Astrocyte (in vitro differentiated cells and primary cell): ENCODE data around the gene ADGRB2. TPM values are rescaled to one million over a fixed set of nuclear protein-coding genes. Genes with fewer than 3 reads are reported as not detected.

Source experiments
- DNase-seq: peaks from one replicate; pipeline ENCODE4 v3.0.0-alpha.2; 2010; ENCODE audit warnings: low read depth
- FAIRE-seq: peaks from 2 replicates; lab custom pipeline; 2011; peaks lifted over from hg19 to GRCh38; lab: Jason Lieb, UNC
- H2AFZ ChIP-seq: 2 replicates; pipeline ENCODE4 v1.6.0; 2012; ENCODE audit warnings: low read depth, low read length, inconsistent platforms
- H3K27ac ChIP-seq: 2 replicates; pipeline ENCODE4 v1.5.1; 2011; ENCODE audit warnings: low read depth, low read length, inconsistent platforms
- H3K27me3 ChIP-seq: 2 replicates; pipeline ENCODE4 v1.6.0; 2011; ENCODE audit warnings: low read length, inconsistent platforms; ENCODE audit not compliant: insufficient read depth
- H3K36me3 ChIP-seq: 2 replicates; pipeline ENCODE4 v1.5.1; 2011; ENCODE audit warnings: low read length, inconsistent platforms; ENCODE audit not compliant: insufficient read depth
- H3K4me1 ChIP-seq: 2 replicates; pipeline ENCODE4 v1.5.1; 2011; ENCODE audit warnings: low read length, inconsistent platforms; ENCODE audit not compliant: insufficient read depth
- H3K4me2 ChIP-seq: 2 replicates; pipeline ENCODE4 v1.6.0; 2012; ENCODE audit warnings: low read length, inconsistent platforms
- H3K4me3 ChIP-seq: 2 replicates; pipeline ENCODE4 v1.5.1; 2011; ENCODE audit warnings: low read depth, mild to moderate bottlenecking, low read length, inconsistent platforms; ENCODE audit not compliant: insufficient read depth
- H3K79me2 ChIP-seq: 2 replicates; pipeline ENCODE4 v1.6.0; 2012; ENCODE audit warnings: mild to moderate bottlenecking, low read length, inconsistent platforms; ENCODE audit not compliant: insufficient read depth
- H3K9ac ChIP-seq: 2 replicates; pipeline ENCODE4 v1.6.0; 2012; ENCODE audit warnings: mild to moderate bottlenecking, low read length, inconsistent platforms
- H3K9me3 ChIP-seq: 2 replicates; pipeline ENCODE4 v1.5.1; 2012; ENCODE audit warnings: low read depth, mild to moderate bottlenecking, low read length, inconsistent platforms; ENCODE audit not compliant: insufficient read depth
- H4K20me1 ChIP-seq: 2 replicates; pipeline ENCODE4 v1.6.0; 2012; ENCODE audit warnings: low read length, inconsistent platforms; ENCODE audit not compliant: insufficient read depth
- H3K27ac Mint-ChIP-seq: one replicate; pipeline ENCODE4 v1.8.0; 2021; ENCODE audit warnings: mild to moderate bottlenecking, mixed read lengths; ENCODE audit not compliant: unreplicated experiment
- H3K27me3 Mint-ChIP-seq: one replicate; pipeline ENCODE4 v1.8.0; 2021; ENCODE audit warnings: low read depth, mixed read lengths; ENCODE audit not compliant: unreplicated experiment
- H3K36me3 Mint-ChIP-seq: one replicate; pipeline ENCODE4 v1.8.0; 2021; ENCODE audit warnings: low read depth, mixed read lengths; ENCODE audit not compliant: unreplicated experiment
- H3K4me1 Mint-ChIP-seq: one replicate; pipeline ENCODE4 v1.8.0; 2021; ENCODE audit warnings: low read depth, mixed read lengths; ENCODE audit not compliant: unreplicated experiment
- H3K4me3 Mint-ChIP-seq: one replicate; pipeline ENCODE4 v1.8.0; 2021; ENCODE audit warnings: mild to moderate bottlenecking, moderate library complexity, mixed read lengths; ENCODE audit not compliant: unreplicated experiment
- H3K9me3 Mint-ChIP-seq: one replicate; pipeline ENCODE4 v1.8.0; 2021; ENCODE audit warnings: mild to moderate bottlenecking, mixed read lengths; ENCODE audit not compliant: unreplicated experiment
- EZH2 ChIP-seq: IDR thresholded peaks from 2 replicates; pipeline ENCODE4 v1.6.1; 2012; ENCODE audit warnings: mild to moderate bottlenecking, low read length, inconsistent platforms; ENCODE audit not compliant: insufficient read depth
- total RNA-seq: library from RNA; stranded (reverse); gene quantifications from 2 replicates; pipeline ENCODE4 v1.2.1, GENCODE V29; 2021
- TF ChIP-seq, protein P1 (sequence below): IDR thresholded peaks from 2 replicates; pipeline ENCODE4 v1.5.1; 2011; ENCODE audit warnings: low read depth, mild to moderate bottlenecking, inconsistent platforms, low read length, moderate library complexity; ENCODE audit not compliant: insufficient read depth

Gene ADGRB2
- total RNA-seq, 1 donor from 2014 or later, result 25.8 TPM

DNA sequence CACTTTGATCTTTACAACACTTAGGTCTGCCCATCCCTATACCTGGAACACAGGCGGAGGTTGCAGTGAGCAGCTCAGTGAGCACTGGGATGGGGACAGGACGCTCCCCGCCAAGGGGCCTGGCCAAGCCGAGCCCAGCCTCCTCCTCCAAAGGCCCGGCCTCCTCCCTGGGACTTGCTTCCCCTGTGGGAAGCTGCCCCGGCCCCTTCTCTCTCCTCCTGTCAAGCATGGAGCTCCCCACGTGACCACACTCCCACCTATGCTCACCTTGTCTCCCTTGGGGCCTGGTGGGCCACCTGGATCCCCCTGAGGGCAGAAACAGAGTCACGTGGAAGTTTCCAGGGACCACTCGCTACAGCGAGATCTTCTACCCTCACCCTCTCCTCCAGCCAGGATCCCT is 73.2 kb downstream of the ADGRB2 start:
- H3K27ac ChIP-seq, result no peak overlapping the region
- no peak overlapping the region for H3K4me3 ChIP-seq
- peak overlapping the region; percentile 74 for H3K4me2 ChIP-seq
- Mint-ChIP-seq H3K36me3 (peaks cover 12% of the 10 kb centered on the region), H3K27ac (peak overlapping the region; percentile 97), H3K9me3 (peaks cover 3% of the 10 kb centered on the region), H3K27me3 (no peaks in the 10 kb centered on the region), H3K4me1 (peaks cover 38% of the 10 kb centered on the region), H3K4me3 (peak overlapping the region; percentile 46)
- no peak for FAIRE-seq
- no peaks in the 10 kb centered on the region for H3K9me3 ChIP-seq
- no peak for DNase-seq
- no peaks in the 10 kb centered on the region for H3K79me2 ChIP-seq
- TF ChIP-seq, protein P1, sequence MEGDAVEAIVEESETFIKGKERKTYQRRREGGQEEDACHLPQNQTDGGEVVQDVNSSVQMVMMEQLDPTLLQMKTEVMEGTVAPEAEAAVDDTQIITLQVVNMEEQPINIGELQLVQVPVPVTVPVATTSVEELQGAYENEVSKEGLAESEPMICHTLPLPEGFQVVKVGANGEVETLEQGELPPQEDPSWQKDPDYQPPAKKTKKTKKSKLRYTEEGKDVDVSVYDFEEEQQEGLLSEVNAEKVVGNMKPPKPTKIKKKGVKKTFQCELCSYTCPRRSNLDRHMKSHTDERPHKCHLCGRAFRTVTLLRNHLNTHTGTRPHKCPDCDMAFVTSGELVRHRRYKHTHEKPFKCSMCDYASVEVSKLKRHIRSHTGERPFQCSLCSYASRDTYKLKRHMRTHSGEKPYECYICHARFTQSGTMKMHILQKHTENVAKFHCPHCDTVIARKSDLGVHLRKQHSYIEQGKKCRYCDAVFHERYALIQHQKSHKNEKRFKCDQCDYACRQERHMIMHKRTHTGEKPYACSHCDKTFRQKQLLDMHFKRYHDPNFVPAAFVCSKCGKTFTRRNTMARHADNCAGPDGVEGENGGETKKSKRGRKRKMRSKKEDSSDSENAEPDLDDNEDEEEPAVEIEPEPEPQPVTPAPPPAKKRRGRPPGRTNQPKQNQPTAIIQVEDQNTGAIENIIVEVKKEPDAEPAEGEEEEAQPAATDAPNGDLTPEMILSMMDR, result no peak
- TF ChIP-seq EZH2, result no peak
- H4K20me1 ChIP-seq, result no peaks in the 10 kb centered on the region
- H3K27me3 ChIP-seq, result no peaks in the 10 kb centered on the region
- H2AFZ ChIP-seq, result no peak overlapping the region
- H3K36me3 ChIP-seq, result peaks cover 6% of the 10 kb centered on the region
- peaks cover 36% of the 10 kb centered on the region for H3K4me1 ChIP-seq
- no peak overlapping the region for H3K9ac ChIP-seq

DNA sequence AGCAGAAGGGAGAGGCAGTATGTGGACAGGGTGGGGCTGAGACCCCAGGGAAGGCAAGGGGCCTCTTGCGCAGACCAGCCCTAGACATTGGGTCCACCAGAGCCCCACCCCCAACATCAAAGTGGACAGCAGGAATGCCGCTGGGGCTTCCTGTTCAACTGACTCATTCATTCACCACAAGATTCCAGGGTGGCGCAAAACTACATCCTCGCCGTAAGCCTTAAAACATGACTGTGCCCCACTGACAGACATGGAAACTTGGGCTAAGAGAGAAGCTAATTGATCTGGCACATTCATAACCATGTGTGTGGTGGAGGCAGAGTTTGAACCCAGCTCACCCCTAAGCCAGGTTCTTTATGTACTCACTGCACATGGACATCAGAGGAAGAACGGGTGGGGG is 74.3 kb downstream of the ADGRB2 start:
- peak overlapping the region; percentile 7 for H2AFZ ChIP-seq
- peak overlapping the region; percentile 47 for H3K9ac ChIP-seq
- Mint-ChIP-seq H3K4me1 (peaks cover 41% of the 10 kb centered on the region), H3K9me3 (peaks cover 3% of the 10 kb centered on the region), H3K27me3 (peaks cover 2% of the 10 kb centered on the region), H3K4me3 (no peak overlapping the region), H3K36me3 (peaks cover 19% of the 10 kb centered on the region), H3K27ac (peak overlapping the region; percentile 97)
- no peaks in the 10 kb centered on the region for H4K20me1 ChIP-seq
- no peaks in the 10 kb centered on the region for H3K79me2 ChIP-seq
- H3K4me1 ChIP-seq, result peaks cover 34% of the 10 kb centered on the region
- H3K36me3 ChIP-seq, result peaks cover 8% of the 10 kb centered on the region
- H3K9me3 ChIP-seq, result no peaks in the 10 kb centered on the region
- no peaks in the 10 kb centered on the region for H3K27me3 ChIP-seq
- peak overlapping the region; percentile 14 for H3K4me3 ChIP-seq
- H3K27ac ChIP-seq, result peak overlapping the region; percentile 74
- peak; percentile 98 for FAIRE-seq
- TF ChIP-seq, protein P1, result no peak
- no peak for TF ChIP-seq EZH2
- DNase-seq, result peak; percentile 97
- peak overlapping the region; percentile 74 for H3K4me2 ChIP-seq

DNA sequence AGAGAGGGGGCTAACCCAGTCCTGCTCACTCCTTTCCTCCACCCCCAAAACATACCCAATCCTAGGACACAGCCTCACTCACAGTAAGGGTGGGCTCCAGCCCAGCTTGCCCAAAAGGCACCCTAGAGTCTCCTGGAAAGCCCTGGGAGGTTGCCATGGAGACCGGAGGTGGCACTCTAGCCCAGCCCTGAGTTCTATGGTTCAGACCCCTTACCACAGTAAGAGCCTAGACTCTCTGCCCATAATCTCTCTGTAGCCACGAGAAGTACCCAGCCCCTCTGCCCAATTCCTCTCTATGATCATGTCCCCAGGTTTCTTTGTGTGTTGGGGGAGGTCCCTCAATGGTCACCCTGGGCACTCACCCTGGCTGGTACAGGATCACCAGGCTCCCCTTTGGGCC is 74.8 kb downstream of the ADGRB2 start:
- H3K79me2 ChIP-seq, result no peaks in the 10 kb centered on the region
- FAIRE-seq (no peak), DNase-seq (no peak)
- peak overlapping the region; percentile 97 for H3K27ac Mint-ChIP-seq
- TF ChIP-seq EZH2, result no peak
- TF ChIP-seq, protein P1, result no peak
- no peaks in the 10 kb centered on the region for H4K20me1 ChIP-seq
- H3K4me1 ChIP-seq, result peaks cover 30% of the 10 kb centered on the region
- H3K4me1 Mint-ChIP-seq, result peaks cover 41% of the 10 kb centered on the region
- peaks cover 13% of the 10 kb centered on the region for H3K36me3 ChIP-seq
- H3K4me3 Mint-ChIP-seq, result no peak overlapping the region
- peak overlapping the region; percentile 74 for H3K27ac ChIP-seq
- peak overlapping the region; percentile 36 for H3K9ac ChIP-seq
- no peaks in the 10 kb centered on the region for H3K27me3 ChIP-seq
- peaks cover 3% of the 10 kb centered on the region for H3K9me3 Mint-ChIP-seq
- no peaks in the 10 kb centered on the region for H3K9me3 ChIP-seq
- H2AFZ ChIP-seq, result peak overlapping the region; percentile 7
- H3K4me2 ChIP-seq, result peak overlapping the region; percentile 74
- H3K4me3 ChIP-seq, result peak overlapping the region; percentile 14
- peaks cover 4% of the 10 kb centered on the region for H3K27me3 Mint-ChIP-seq
- peaks cover 19% of the 10 kb centered on the region for H3K36me3 Mint-ChIP-seq
